Adrenal gland (tissue), 5 donors: ENCODE data around the gene CORO7.

Source experiments
- POLR2A ChIP-seq, 2 donors: fragments of 450-650 bp; IDR thresholded peaks; one replicate each; pipeline ENCODE4 v1.6.1; 2017; ENCODE audit warnings: antibody characterized with exemption in 2 of 2, mild to moderate bottlenecking in 2 of 2, moderate library complexity in 1 of 2
- TF ChIP-seq, protein P1 (sequence below), 6 experiments: fragments of 450-650 bp in 4 of 6; fragments of 200-600 bp in 2 of 6; sonication (generic) in 1 of 6; IDR thresholded peaks; 1 replicate in 5 of 6; 2 replicates in 1 of 6; pipeline versions ENCODE4 v1.5.1 to v1.8.0; 2016 to 2021; ENCODE audit warnings: antibody characterized with exemption in 6 of 6, mild to moderate bottlenecking in 2 of 6, moderate library complexity in 1 of 6
- donor health status: DM: no; HTN: no; CAD: no.

DNA sequence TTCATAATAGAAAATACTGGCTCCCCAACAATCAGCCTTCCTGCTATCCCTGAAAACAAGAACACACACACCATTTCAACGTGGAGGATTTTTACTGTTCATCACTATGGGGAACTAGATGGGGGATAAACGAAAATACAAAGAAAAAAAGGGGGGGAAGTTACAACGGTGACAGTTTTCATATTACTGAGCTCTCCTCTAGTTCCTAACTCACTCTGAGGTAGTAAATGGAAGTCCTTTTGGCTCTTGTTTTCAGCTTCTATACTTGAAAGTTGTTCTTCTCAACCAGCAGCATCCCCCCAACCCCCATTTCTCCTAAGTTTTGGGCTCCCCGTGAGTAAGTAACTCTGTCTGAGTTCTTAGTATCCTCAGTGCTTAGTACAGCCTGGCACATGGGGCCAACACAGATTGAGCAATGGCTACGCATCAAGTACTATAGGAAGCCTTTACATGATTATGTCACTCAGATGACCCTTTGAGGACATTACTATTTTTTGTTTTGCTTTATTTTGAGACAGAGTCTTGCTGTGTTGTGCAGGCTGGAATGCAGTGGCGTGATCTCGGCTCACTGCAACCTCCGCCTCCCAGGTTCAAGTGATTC lies 4.2 kb upstream of the CORO7 start:
- no peak for TF ChIP-seq POLR2A (IDR thresholded peaks at IDR 0.05)
- TF ChIP-seq, protein P1, sequence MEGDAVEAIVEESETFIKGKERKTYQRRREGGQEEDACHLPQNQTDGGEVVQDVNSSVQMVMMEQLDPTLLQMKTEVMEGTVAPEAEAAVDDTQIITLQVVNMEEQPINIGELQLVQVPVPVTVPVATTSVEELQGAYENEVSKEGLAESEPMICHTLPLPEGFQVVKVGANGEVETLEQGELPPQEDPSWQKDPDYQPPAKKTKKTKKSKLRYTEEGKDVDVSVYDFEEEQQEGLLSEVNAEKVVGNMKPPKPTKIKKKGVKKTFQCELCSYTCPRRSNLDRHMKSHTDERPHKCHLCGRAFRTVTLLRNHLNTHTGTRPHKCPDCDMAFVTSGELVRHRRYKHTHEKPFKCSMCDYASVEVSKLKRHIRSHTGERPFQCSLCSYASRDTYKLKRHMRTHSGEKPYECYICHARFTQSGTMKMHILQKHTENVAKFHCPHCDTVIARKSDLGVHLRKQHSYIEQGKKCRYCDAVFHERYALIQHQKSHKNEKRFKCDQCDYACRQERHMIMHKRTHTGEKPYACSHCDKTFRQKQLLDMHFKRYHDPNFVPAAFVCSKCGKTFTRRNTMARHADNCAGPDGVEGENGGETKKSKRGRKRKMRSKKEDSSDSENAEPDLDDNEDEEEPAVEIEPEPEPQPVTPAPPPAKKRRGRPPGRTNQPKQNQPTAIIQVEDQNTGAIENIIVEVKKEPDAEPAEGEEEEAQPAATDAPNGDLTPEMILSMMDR (IDR thresholded peaks at IDR 0.05), result no peak
